ENCODE results near the gene AMZ2.

DNA sequence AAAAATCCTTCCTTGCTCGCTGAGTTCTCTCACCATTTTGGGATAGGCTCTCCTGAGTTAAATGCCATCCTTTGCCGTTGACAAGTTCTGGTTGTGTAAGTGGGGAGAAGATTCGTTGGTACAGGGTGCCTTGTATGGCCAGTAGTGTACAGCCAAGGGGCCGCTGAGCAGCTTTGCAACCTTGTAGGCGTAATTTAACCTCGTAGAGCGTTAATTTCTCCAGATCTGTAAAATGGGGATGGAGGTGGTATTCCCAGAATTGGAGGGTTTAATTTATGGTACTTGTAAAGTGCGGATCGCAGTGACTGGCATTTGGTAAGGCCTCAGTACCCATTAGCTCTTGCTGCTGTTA, 44.8 kb downstream of the AMZ2 start:
- TF ChIP-seq EP300 (IDR thresholded peaks at IDR 0.05) (no peak), POLR2AphosphoS5 (IDR thresholded peaks at IDR 0.05) (no peak), POLR2A (IDR thresholded peaks at IDR 0.05) (no peak)
- TF ChIP-seq, protein P1, sequence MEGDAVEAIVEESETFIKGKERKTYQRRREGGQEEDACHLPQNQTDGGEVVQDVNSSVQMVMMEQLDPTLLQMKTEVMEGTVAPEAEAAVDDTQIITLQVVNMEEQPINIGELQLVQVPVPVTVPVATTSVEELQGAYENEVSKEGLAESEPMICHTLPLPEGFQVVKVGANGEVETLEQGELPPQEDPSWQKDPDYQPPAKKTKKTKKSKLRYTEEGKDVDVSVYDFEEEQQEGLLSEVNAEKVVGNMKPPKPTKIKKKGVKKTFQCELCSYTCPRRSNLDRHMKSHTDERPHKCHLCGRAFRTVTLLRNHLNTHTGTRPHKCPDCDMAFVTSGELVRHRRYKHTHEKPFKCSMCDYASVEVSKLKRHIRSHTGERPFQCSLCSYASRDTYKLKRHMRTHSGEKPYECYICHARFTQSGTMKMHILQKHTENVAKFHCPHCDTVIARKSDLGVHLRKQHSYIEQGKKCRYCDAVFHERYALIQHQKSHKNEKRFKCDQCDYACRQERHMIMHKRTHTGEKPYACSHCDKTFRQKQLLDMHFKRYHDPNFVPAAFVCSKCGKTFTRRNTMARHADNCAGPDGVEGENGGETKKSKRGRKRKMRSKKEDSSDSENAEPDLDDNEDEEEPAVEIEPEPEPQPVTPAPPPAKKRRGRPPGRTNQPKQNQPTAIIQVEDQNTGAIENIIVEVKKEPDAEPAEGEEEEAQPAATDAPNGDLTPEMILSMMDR (IDR thresholded peaks at IDR 0.05): no peak
